ENCODE data around the gene CLCN6.

CLCN6 gene

GRCh38 chr1:11770011-11770410, 36.0 kb upstream of the CLCN6 start:
- Histone ChIP-seq H3K36me3 (ENCODE audit: insufficient read depth) (no peaks in the 10 kb centered on the region), H3K4me2 (no peak overlapping the region), H3K27me3 (ENCODE audit: insufficient read depth, low read depth) (peaks cover 42% of the 10 kb centered on the region), H3K27ac (no peak overlapping the region), H2AFZ (ENCODE audit: low read depth) (no peak overlapping the region), H3K9ac (no peak overlapping the region), H3K4me1 (ENCODE audit: low read depth, poor library complexity, severe bottlenecking) (no peaks in the 10 kb centered on the region), H3K4me3 (IDR thresholded peaks at IDR 0.05; ENCODE audit: insufficient read depth, low read depth, low read length) (no peak overlapping the region), H3K79me2 (ENCODE audit: insufficient read depth, low read depth) (no peaks in the 10 kb centered on the region), H4K20me1 (ENCODE audit: insufficient read depth) (no peaks in the 10 kb centered on the region)
- TF ChIP-seq CTCF (conservative IDR thresholded peaks at IDR 0.05; ENCODE audit: low read depth, low read length): no peak

GRCh38 chr1:11771481-11772043, 34.4 kb upstream of the CLCN6 start:
- Histone ChIP-seq H3K79me2 (ENCODE audit: insufficient read depth, low read depth) (no peaks in the 10 kb centered on the region), H3K27me3 (ENCODE audit: insufficient read depth, low read depth) (peaks cover 31% of the 10 kb centered on the region), H3K27ac (no peak overlapping the region), H3K4me1 (ENCODE audit: low read depth, poor library complexity, severe bottlenecking) (no peaks in the 10 kb centered on the region), H3K4me2 (no peak overlapping the region), H3K4me3 (IDR thresholded peaks at IDR 0.05; ENCODE audit: insufficient read depth, low read depth, low read length) (no peak overlapping the region), H3K36me3 (ENCODE audit: insufficient read depth) (no peaks in the 10 kb centered on the region), H2AFZ (ENCODE audit: low read depth) (no peak overlapping the region), H3K9ac (no peak overlapping the region), H4K20me1 (ENCODE audit: insufficient read depth) (no peaks in the 10 kb centered on the region)
- no peak for TF ChIP-seq CTCF (conservative IDR thresholded peaks at IDR 0.05; ENCODE audit: low read depth, low read length)

GRCh38 chr1:11772458-11772857, 33.5 kb upstream of the CLCN6 start:
- Histone ChIP-seq H3K27me3 (ENCODE audit: insufficient read depth, low read depth) (peaks cover 26% of the 10 kb centered on the region), H3K4me1 (ENCODE audit: low read depth, poor library complexity, severe bottlenecking) (no peaks in the 10 kb centered on the region), H3K79me2 (ENCODE audit: insufficient read depth, low read depth) (no peaks in the 10 kb centered on the region), H3K4me2 (no peak overlapping the region), H4K20me1 (ENCODE audit: insufficient read depth) (no peaks in the 10 kb centered on the region), H3K27ac (no peak overlapping the region), H3K4me3 (IDR thresholded peaks at IDR 0.05; ENCODE audit: insufficient read depth, low read depth, low read length) (no peak overlapping the region), H3K9ac (no peak overlapping the region), H3K36me3 (ENCODE audit: insufficient read depth) (no peaks in the 10 kb centered on the region), H2AFZ (ENCODE audit: low read depth) (no peak overlapping the region)
- no peak for TF ChIP-seq CTCF (conservative IDR thresholded peaks at IDR 0.05; ENCODE audit: low read depth, low read length)

- Histone ChIP-seq H3K36me3 (ENCODE audit: insufficient read depth) (no peaks in the 10 kb centered on the region), H3K79me2 (ENCODE audit: insufficient read depth, low read depth) (no peaks in the 10 kb centered on the region)
- TF ChIP-seq CTCF (conservative IDR thresholded peaks at IDR 0.05; ENCODE audit: low read depth, low read length): no peak
Measured at GRCh38 chr1:11774753-11775152, 31.2 kb upstream of the CLCN6 start.

More at GRCh38 chr1:11774753-11775152, 31.2 kb upstream of the CLCN6 start:
- H3K9ac ChIP-seq: no peak overlapping the region
- no peak overlapping the region for H3K27ac ChIP-seq
- H3K4me2 ChIP-seq: no peak overlapping the region
- H3K27me3 ChIP-seq (ENCODE audit: insufficient read depth, low read depth): peaks cover 13% of the 10 kb centered on the region; the same call in 1 of the 2 replicates
- no peak overlapping the region for H2AFZ ChIP-seq (ENCODE audit: low read depth)
- no peak overlapping the region for H3K4me3 ChIP-seq (IDR thresholded peaks at IDR 0.05; ENCODE audit: insufficient read depth, low read depth, low read length)
- H3K4me1 ChIP-seq (ENCODE audit: low read depth, poor library complexity, severe bottlenecking): no peaks in the 10 kb centered on the region
- H4K20me1 ChIP-seq (ENCODE audit: insufficient read depth): no peaks in the 10 kb centered on the region

Measured in KMS-11 (cell line).